HCT116 (cell line): ENCODE data around the gene SENP1.

Experiments used
- ATF3 ChIP-seq: IDR thresholded peaks from 2 replicates; pipeline ENCODE4 v1.6.1; 2012
- CEBPB ChIP-seq: IDR thresholded peaks from 2 replicates; pipeline ENCODE4 v1.6.1; 2012; ENCODE audit warnings: low read depth
- CTCF ChIP-seq, 3 experiments: fragments of 200-600 bp in 1 of 3; sonication (generic) in 1 of 3; IDR thresholded peaks in 2 of 3; conservative IDR thresholded peaks in 1 of 3; 2 replicates each; pipeline ENCODE4 v1.5.1; 2012 to 2017; ENCODE audit warnings: low read depth in 2 of 3, low read length in 2 of 3, antibody characterized with exemption in 1 of 3, borderline replicate concordance in 1 of 3, control low read depth in 1 of 3, mild to moderate bottlenecking in 1 of 3, mixed read lengths in 1 of 3, mixed run types in 1 of 3, moderate library complexity in 1 of 3; ENCODE audit not compliant: insufficient read depth in 1 of 3
- EGR1 ChIP-seq: IDR thresholded peaks from 2 replicates; pipeline ENCODE4 v1.6.1; 2012; ENCODE audit warnings: low read depth
- EZH2phosphoT487 ChIP-seq: fragments of 200-600 bp; IDR thresholded peaks from 2 replicates; pipeline ENCODE4 v1.6.1; 2018; ENCODE audit warnings: antibody characterized with exemption, borderline replicate concordance
- MAX ChIP-seq: IDR thresholded peaks from 2 replicates; pipeline ENCODE4 v1.6.1; 2012
- POLR2A ChIP-seq: IDR thresholded peaks from 2 replicates; pipeline ENCODE4 v1.7.0; 2011; ENCODE audit warnings: borderline replicate concordance; ENCODE audit not compliant: insufficient read depth, insufficient read length; ENCODE audit errors: extremely low read depth
- POLR2AphosphoS5 ChIP-seq: IDR thresholded peaks from 2 replicates; pipeline ENCODE4 v1.6.1; 2011; ENCODE audit warnings: mild to moderate bottlenecking, low read depth, low read length, moderate library complexity
- RAD21 ChIP-seq: IDR thresholded peaks from 2 replicates; pipeline ENCODE4 v1.6.1; 2012; ENCODE audit warnings: low read depth, mild to moderate bottlenecking
- REST ChIP-seq: IDR thresholded peaks from 2 replicates; pipeline ENCODE4 v1.6.1; 2012; ENCODE audit warnings: low read depth
- SIN3A ChIP-seq: IDR thresholded peaks from 2 replicates; pipeline ENCODE4 v1.6.1; 2012; ENCODE audit warnings: low read depth
- SP1 ChIP-seq: IDR thresholded peaks from 2 replicates; pipeline ENCODE4 v1.6.1; 2012; ENCODE audit warnings: low read depth
- YY1 ChIP-seq: IDR thresholded peaks from 2 replicates; pipeline ENCODE4 v1.6.1; 2011; ENCODE audit warnings: low read length, low read depth, moderate library complexity, mild to moderate bottlenecking; ENCODE audit not compliant: insufficient replicate concordance; ENCODE audit errors: extremely low read depth

GRCh38 chr12:48045061-48045846 lies 60.6 kb downstream of the SENP1 start:
- TF ChIP-seq RAD21 (no peak), CTCF (IDR thresholded peaks at IDR 0.05 in 2 of 3, conservative IDR thresholded peaks at IDR 0.05 in 1 of 3; ENCODE audit: borderline replicate concordance in 1 of 3, insufficient read depth in 1 of 3, low read depth in 2 of 3, low read length in 2 of 3) (no peak), MAX (no peak), YY1 (no peak), POLR2A (no peak), REST (no peak), EGR1 (no peak), EZH2phosphoT487 (no peak), ATF3 (no peak), POLR2AphosphoS5 (no peak), CEBPB (no peak), SIN3A (no peak), SP1 (no peak)
